Measurements from ENCODE around the gene MYO18A. TPM values are rescaled to one million over a fixed set of nuclear protein-coding genes. Genes with fewer than 3 reads are reported as not detected.
"Not testable (repeated sequence)": the region's sequence is repeated elsewhere in the genome, so short reads cannot be mapped to it uniquely, and the experiment has no call there.

The MYO18A gene
- total RNA-seq, 1 experiment from 2014 or later: 13.5 TPM

DNA sequence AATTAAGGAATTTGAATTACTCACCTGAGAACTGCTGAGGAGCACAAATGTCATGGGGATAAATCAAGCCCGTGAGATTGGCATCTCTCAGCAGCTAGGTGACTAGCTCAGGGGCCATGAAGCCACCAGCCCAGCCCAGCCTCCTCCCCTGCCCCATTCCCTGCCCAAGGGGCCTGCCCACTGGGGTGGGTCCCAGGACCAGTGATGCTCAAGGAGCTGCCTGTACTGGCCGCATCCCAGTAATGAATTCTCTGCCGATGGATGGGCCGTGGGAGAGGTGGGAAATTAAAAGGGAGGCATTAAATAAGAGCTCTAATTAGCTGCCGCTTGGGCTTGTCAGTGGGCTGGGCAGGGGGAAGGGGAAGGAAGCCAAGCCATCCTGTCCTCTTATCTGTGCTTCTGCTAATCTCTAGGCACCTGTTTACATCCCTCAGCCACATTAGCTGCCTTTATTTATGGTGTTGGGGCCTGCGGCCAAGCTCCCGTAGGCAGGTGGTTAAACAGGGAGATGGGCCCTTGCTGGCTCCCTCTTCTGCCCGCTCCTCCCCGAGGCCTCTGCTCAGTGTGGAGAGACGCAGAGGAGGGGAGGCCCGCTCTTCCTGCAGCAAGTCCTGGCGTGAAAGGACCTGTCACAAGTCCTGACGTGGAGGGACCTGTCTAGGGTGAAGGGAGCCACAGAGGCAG, 88.5 kb downstream of the MYO18A start:
- no peak for DNase-seq
- Histone ChIP-seq H3K4me3 (ENCODE audit: insufficient read depth, low read depth, low read length) (no peak overlapping the region), H3K27me3 (ENCODE audit: control insufficient read depth, insufficient read depth, low read length) (no peaks in the 10 kb centered on the region), H3K36me3 (replicated peaks; ENCODE audit: control insufficient read depth, insufficient read depth, low read length) (peaks cover 15% of the 10 kb centered on the region)

DNA sequence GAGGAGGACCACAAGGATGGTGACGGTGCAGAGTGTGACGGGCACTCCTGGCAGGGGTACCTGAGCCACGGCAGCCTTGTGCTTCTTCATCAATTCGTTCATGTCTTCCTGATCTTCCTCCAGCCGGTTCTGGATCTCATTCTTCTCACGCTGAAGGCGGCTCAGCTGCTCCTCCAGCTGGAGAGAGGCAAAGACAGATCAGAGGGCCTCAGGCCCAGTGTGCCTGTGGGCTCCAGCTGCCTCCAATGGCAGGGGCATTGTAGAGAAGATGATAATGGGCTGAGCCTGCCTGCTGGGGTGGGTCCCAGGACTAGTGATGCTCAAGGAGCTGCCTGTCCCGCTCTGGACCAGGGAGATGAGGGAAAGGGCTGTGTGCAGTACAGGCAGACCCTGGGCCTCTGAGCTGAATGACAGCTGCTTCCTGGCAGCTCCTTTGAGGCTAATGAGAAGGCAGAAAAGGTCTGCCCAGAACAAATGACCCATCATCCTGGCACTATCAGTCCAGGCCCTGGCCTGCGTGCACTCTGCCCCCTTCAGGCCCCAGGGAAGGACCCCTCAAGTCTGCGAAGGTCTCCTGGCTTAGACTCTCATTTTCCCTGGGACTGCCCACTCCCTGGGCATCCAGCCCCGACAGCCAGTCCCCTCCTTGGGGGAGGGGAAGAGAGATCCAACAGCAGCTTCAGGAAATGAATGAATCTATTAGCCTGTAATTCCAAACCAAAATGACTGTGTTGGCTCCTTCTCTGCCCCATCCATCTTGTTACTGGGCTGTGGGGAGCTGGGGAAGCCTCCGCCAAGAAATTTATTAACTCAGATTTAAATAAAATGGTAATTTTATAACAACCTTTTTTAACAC, 89.2 kb downstream of the MYO18A start:
- no peak for DNase-seq

DNA sequence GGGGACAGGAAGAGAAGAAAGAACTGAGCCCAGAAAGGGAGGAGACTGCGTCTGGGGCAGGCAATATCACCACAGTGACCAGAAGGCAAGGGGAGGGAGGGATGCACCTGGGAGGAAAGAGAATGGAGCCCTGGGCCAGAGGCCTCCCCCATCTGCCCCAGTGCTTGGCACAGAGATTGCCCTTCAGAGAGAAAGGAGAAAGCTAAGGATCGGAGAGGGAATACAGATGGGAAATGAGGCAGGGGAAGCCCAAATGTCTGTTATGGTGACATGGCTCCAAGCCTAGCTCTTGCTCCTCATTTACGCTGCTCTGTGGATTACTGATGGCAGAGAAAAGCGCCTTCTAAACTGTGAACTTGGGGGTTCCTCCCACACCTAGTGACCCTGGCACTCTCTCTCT, 90.1 kb downstream of the MYO18A start:
- Histone ChIP-seq H3K36me3 (replicated peaks; ENCODE audit: control insufficient read depth, insufficient read depth, low read length) (peaks cover 14% of the 10 kb centered on the region), H3K27me3 (ENCODE audit: control insufficient read depth, insufficient read depth, low read length) (no peaks in the 10 kb centered on the region), H3K4me3 (ENCODE audit: insufficient read depth, low read depth, low read length) (no peak overlapping the region)
- DNase-seq: no peak

More for the DNA sequence above, 89.2 kb downstream of the MYO18A start:
- Histone ChIP-seq H3K36me3 (replicated peaks; ENCODE audit: control insufficient read depth, insufficient read depth, low read length) (peaks cover 16% of the 10 kb centered on the region), H3K27me3 (ENCODE audit: control insufficient read depth, insufficient read depth, low read length) (no peaks in the 10 kb centered on the region), H3K4me3 (ENCODE audit: insufficient read depth, low read depth, low read length) (no peak overlapping the region)

DNA sequence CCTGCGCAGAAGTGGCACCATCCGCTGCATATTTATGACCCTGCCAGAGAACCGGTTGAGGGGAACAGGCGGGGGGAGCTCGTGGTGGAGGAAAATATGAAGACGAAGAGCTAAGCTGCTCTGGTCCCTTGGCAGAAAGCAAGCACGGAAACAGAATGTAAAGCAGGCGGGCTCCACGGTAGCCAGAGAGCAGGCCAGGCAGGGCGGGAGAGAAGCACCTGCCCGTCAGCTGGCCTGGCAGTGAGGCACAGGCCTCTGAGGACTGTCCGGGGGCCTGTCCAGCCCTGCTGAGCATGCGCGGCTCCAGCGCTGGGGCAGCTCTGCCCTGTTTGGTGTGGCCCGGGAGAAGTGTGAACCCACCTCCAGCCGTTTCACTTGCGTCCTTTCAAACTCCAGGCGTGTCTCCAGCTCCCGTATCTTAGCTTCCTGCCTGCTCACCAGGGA, 90.6 kb downstream of the MYO18A start:
- H3K36me3 ChIP-seq (replicated peaks; ENCODE audit: control insufficient read depth, insufficient read depth, low read length): peaks cover 12% of the 10 kb centered on the region
- no peak overlapping the region for H3K4me3 ChIP-seq (ENCODE audit: insufficient read depth, low read depth, low read length)
- DNase-seq: no peak
- no peaks in the 10 kb centered on the region for H3K27me3 ChIP-seq (ENCODE audit: control insufficient read depth, insufficient read depth, low read length)

DNA sequence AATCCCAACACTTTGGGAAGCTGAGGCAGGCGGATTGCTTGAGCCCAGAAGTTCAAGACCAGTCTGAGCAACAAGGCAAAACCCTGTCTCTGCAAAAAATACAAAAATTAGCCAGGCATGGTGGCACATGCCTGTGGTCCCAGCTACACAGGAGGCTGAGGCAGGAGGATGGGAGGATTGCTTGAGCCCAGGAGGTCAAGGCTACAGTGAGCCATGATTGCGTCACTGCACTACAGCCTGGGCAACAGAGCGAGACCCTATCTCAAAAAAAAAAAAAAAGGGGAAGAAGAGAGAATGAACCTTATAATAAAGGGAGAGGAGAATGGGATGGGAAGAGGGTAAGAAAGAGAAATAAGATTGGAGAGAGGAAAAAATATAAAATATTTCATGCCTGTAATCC, 91.4 kb downstream of the MYO18A start:
- peaks cover 12% of the 10 kb centered on the region for H3K36me3 ChIP-seq (replicated peaks; ENCODE audit: control insufficient read depth, insufficient read depth, low read length)
- not testable (repeated sequence) for H3K4me3 ChIP-seq (ENCODE audit: insufficient read depth, low read depth, low read length); H3K27me3 ChIP-seq (ENCODE audit: control insufficient read depth, insufficient read depth, low read length); DNase-seq

DNA sequence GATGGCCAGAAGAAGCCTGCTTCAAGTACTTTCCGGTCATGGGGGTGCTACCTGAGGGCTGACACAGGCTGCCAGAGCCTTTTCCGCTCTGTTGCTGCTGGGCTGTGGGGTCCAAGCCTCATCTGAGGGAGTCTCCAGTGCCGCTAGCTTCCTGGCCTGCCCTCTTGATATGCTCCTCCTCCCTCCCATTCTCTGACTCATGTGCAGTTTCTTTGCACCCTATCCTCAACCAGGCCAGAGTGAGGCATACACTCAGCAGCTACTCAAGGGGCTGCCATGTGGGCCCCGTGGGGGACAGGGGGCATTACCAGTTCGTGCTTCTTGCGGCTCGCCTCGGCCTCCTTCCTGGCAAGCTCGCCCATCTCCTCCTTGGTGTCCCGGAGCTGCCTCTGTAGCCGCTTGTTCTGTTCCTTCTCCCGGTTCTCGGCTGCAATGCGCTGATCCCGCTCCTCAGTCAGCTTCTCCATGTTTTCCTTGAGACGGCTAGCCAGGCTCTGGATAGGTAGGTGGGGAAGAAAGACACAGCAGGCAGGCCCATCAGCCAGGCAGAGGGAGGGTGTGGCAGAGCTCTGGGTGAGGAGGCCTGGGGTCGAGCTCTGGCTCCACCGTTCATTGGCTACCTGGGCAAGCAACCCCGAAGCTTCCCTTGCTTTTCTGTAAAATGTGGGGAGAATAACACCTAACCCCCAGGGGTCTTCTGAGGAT, 93.4 kb downstream of the MYO18A start:
- no peak overlapping the region for H3K4me3 ChIP-seq (ENCODE audit: insufficient read depth, low read depth, low read length)
- no peaks in the 10 kb centered on the region for H3K27me3 ChIP-seq (ENCODE audit: control insufficient read depth, insufficient read depth, low read length)
- DNase-seq: peak; percentile 90
- peaks cover 10% of the 10 kb centered on the region for H3K36me3 ChIP-seq (replicated peaks; ENCODE audit: control insufficient read depth, insufficient read depth, low read length)

DNA sequence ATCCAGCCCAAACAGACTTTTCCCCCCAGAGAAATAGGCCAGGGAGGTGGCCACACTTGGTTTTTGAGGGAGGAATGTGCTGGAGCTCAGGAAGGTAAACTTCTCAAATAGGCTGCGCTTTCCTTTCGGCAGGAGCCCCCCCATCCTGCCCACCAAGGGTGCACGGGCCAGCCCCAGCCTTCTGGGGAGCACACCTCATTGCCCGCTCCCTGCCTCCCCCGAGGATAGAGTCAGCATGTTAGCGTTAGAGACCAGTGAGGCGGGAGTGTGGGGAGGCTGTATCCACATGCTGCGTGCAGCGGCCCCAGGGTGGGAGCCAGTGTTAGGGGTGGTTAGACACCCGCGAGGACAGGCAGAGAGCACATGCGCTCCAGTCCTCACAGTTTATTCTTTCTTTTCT, 95.0 kb downstream of the MYO18A start:
- peak; percentile 59 for DNase-seq
- Histone ChIP-seq H3K36me3 (replicated peaks; ENCODE audit: control insufficient read depth, insufficient read depth, low read length) (peaks cover 7% of the 10 kb centered on the region), H3K4me3 (ENCODE audit: insufficient read depth, low read depth, low read length) (no peak overlapping the region)

DNA sequence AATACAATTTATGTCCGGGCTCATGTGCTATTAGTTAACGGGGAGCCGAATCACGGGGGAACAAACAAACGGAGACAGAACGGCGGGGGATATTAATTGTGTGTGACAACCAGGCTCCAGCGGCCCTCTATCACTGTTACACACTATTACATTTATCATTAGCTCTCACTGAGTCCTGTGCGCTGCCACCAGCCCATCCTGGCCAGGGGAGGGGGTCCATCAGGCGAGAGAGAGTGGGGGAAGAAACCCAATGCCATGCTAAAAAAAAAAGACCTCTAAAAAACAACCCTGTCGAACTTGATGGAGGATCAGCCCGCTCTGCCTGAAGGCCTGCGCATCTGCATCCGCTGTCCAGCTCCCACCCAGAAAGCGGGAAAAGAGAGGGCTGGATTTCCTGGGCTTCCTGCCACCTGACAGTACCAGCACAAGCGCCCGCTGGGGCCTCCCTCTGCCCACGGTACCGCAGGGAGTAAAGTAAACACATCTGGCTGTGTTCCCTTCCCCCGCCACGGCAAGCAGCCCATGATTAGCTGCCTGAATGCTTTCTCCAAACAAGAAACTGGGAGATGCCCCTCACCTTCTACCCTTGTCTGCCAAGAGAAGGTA, 95.6 kb downstream of the MYO18A start:
- H3K27me3 ChIP-seq (ENCODE audit: control insufficient read depth, insufficient read depth, low read length): no peaks in the 10 kb centered on the region
- H3K36me3 ChIP-seq (replicated peaks; ENCODE audit: control insufficient read depth, insufficient read depth, low read length): peaks cover 3% of the 10 kb centered on the region
- no peak overlapping the region for H3K4me3 ChIP-seq (ENCODE audit: insufficient read depth, low read depth, low read length)
- DNase-seq: peak; percentile 79

More for the DNA sequence above, 95.0 kb downstream of the MYO18A start:
- no peaks in the 10 kb centered on the region for H3K27me3 ChIP-seq (ENCODE audit: control insufficient read depth, insufficient read depth, low read length)

DNA sequence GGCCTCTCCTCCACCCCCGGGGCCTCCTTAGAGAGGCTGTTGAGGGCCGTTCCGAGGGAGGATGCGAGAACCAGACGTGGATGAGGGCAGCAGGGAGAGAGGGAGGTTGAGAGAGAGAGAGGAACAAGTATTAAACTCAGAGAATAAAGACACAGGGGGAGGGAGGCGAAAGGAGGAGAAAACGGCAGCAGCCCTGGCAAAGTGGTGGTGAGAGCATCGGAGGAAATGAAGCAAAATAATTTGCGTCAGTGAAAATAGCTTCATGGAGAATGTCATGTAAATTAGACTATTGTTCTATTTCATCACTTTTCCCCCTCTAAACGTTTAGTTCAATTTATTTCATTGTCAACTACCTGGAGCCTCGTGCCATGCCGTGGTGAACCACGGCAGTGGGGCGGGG, 99.2 kb downstream of the MYO18A start:
- H3K36me3 ChIP-seq (replicated peaks; ENCODE audit: control insufficient read depth, insufficient read depth, low read length): no peaks in the 10 kb centered on the region; the same call in 1 of the 2 replicates
- H3K4me3 ChIP-seq (ENCODE audit: insufficient read depth, low read depth, low read length): no peak overlapping the region
- no peak for DNase-seq
- no peaks in the 10 kb centered on the region for H3K27me3 ChIP-seq (ENCODE audit: control insufficient read depth, insufficient read depth, low read length)

DNA sequence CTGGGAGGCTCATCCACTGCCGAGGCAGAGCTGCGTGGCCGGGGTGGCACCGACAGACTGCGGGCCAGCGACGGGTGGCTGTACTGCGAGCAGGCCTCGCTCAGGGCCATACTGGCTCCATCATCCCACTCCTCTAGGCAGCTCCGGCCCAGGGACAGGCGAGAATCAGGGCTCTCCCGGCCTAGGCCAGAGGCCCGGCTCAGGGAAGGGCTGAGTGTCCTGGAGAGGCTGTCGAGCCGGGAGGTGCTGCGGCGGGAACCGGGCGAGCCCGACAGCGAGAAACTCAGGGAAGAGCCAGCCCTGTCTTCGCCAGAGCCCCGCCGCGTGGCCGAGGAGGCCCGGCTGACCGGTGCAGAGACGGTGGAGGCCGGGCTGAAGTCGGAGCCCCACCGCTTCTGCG, 99.9 kb downstream of the MYO18A start:
- H3K27me3 ChIP-seq (ENCODE audit: control insufficient read depth, insufficient read depth, low read length): no peaks in the 10 kb centered on the region
- H3K36me3 ChIP-seq (replicated peaks; ENCODE audit: control insufficient read depth, insufficient read depth, low read length): no peaks in the 10 kb centered on the region; the same call in 1 of the 2 replicates
- DNase-seq: peak; percentile 52
- H3K4me3 ChIP-seq (ENCODE audit: insufficient read depth, low read depth, low read length): no peak overlapping the region

DNA sequence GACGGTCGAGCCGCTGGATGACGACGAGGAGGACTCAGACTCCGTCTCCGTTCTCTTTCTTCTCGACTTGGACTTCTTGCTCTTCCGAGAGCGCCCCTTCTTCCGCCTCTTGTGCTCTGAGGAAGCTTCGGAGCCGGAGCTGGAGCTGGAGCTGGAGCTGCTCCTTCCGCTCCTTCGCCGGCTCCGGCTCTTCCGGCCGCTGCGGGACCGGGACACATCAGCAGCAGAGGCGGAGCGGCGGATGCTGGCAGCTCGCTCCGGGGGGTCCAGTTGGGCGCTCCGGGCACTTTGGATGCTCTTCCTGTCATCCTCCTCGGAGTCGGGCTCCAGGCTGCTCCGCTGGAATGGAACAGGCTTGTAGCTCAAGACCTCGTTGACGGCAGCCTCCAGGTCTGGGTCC, 100.3 kb downstream of the MYO18A start:
- Histone ChIP-seq H3K4me3 (ENCODE audit: insufficient read depth, low read depth, low read length) (no peak overlapping the region), H3K36me3 (replicated peaks; ENCODE audit: control insufficient read depth, insufficient read depth, low read length) (no peaks in the 10 kb centered on the region; the same call in 1 of the 2 replicates), H3K27me3 (ENCODE audit: control insufficient read depth, insufficient read depth, low read length) (no peaks in the 10 kb centered on the region)
- peak; percentile 53 for DNase-seq

DNA sequence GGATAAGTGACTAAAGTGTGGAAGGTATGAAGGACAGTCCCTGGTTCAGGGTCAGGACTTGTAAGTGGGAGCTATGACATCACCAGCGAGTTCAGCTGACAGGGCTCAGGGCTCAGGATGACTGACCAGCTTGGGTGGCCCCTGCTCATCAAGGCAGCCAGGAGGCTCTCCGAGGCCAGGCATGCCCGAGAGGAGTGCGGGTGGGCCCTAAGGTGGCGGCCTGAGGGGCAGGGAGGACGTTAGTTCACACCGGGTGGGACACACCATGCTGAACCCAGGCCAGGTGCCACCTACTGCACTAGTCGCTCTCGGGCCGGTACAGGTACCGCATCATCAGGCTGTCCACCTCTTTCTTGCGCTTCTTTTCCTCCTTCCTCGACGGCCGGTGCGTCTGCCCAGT, 100.8 kb downstream of the MYO18A start:
- H3K4me3 ChIP-seq (ENCODE audit: insufficient read depth, low read depth, low read length): no peak overlapping the region
- H3K27me3 ChIP-seq (ENCODE audit: control insufficient read depth, insufficient read depth, low read length): no peaks in the 10 kb centered on the region
- H3K36me3 ChIP-seq (replicated peaks; ENCODE audit: control insufficient read depth, insufficient read depth, low read length): no peaks in the 10 kb centered on the region; the same call in 1 of the 2 replicates
- DNase-seq: no peak

DNA sequence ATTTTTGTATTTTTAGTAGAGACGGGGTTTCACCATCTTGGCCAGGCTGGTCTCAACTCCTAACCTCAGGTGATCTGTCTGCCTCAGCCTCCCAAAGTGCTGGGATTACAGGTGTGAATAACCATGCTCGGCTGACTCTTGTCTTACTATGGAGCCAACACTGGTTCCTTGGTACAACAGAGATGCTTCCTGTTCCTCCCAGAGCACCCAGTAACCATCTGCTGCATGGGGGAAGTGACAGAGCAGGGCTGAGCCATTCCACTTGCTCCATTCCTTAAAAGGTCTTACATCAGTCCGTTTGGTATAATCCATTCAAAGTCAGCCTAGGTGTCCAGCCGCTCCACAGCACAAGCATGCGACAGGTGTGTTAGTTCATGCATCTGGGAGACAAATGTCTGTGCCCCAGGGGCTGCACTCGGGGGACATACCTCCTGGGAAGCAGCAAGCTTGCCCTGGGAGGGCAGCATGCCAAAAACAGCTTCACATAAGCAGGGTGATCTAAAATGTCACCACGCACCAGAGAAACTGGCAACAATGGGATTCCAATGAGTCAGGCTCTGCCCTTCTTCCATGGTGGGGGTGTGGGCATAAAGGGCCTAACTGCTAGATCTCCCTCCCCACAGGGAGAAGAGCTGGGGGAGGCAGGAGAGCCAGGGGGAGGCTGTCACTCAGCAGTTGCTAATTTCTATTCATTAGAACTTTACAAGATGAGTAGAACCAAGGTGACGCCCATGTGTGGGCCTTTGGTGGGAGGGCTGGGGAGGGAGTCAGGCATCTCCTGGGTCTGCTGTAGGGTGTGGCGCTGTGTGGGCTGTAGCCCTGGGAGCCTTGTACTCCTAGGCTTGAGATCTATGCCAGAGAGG, 101.8 kb downstream of the MYO18A start:
- Histone ChIP-seq H3K36me3 (replicated peaks; ENCODE audit: control insufficient read depth, insufficient read depth, low read length) (no peaks in the 10 kb centered on the region; the same call in 1 of the 2 replicates), H3K27me3 (ENCODE audit: control insufficient read depth, insufficient read depth, low read length) (no peaks in the 10 kb centered on the region), H3K4me3 (ENCODE audit: insufficient read depth, low read depth, low read length) (no peak overlapping the region)
- DNase-seq: no peak
